Lower leg skin (tissue), 4 donors: ENCODE data around the gene SLC9A3. TPM values are rescaled to one million over a fixed set of nuclear protein-coding genes. Genes with fewer than 3 reads are reported as not detected.
"Not testable (repeated sequence)": the region's sequence is repeated elsewhere in the genome, so short reads cannot be mapped to it uniquely, and the experiment has no call there.

Source experiments
- DNase-seq, 2 donors: peaks; one replicate each; pipeline ENCODE4 v3.0.0-alpha.2; 2019; ENCODE audit warnings: low spot score in 2 of 2
- H3K4me3 ChIP-seq: fragments of 200-600 bp; sonication (generic); 2 replicates; pipeline ENCODE4 v1.5.1; 2017; ENCODE audit warnings: mild to moderate bottlenecking, low read depth; ENCODE audit not compliant: poor library complexity, severe bottlenecking
- POLR2A ChIP-seq, 2 donors: fragments of 450-650 bp; IDR thresholded peaks; one replicate each; pipeline ENCODE4 v1.6.1; 2016 to 2017; ENCODE audit warnings: antibody characterized with exemption in 2 of 2, mild to moderate bottlenecking in 1 of 2, moderate library complexity in 1 of 2
- WGBS, 2 donors: methylation state at CpG; one replicate each; pipeline ENCODE4 v1.1.5; 2018; 5-methylcytosine and 5-hydroxymethylcytosine counted together
- intact Hi-C: fragments of 100-400 bp; cut with DNase I; formaldehyde crosslinking; loops from one replicate; pipeline ENCODE4 v1.15.0; 2023; ENCODE audit warnings: low total_unique reads
- total RNA-seq, 4 donors: library from RNA; depleted of rRNA; stranded (reverse); fragments of >200 nt; gene quantifications; one replicate each; pipeline ENCODE4 v1.1.0, GENCODE V29; 2016
- TF ChIP-seq, protein P1 (sequence below), 3 donors: fragments of 450-650 bp; IDR thresholded peaks; one replicate each; pipeline ENCODE4 v1.5.1; 2016; ENCODE audit warnings: antibody characterized with exemption in 3 of 3, mild to moderate bottlenecking in 3 of 3, moderate library complexity in 2 of 3

The SLC9A3 gene
- total RNA-seq, 4 donors from 2014 or later: 4.8 to 7.1 (median 5.8) TPM

DNA sequence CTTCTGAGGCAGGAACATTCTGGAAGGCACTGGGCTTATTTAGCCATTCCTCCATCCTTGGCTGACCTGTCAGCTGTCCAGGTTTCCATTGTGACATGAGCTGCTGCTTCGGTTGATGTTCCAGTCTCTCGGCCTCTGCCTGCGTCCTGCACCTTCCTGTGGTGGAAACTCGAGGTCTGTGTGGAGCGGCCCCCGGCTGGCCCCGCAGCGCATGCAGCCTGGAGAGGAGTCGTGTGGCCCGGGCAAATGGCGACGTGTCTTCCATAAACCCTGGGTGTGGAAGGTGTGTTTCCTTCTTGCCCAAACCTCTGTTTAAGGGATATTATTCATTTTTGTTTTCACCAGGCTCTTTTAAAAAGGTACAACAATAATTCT lies 36.5 kb upstream of the SLC9A3 start:
- no peak overlapping the region for H3K4me3 ChIP-seq
- WGBS, 2 donors: 65 to 80% methylated on average over 12 of the region's 12 CpGs
- peak in 1 of 2 donors; percentile 67 for DNase-seq
- intact Hi-C loops: no loop called here
- TF ChIP-seq, protein P1, sequence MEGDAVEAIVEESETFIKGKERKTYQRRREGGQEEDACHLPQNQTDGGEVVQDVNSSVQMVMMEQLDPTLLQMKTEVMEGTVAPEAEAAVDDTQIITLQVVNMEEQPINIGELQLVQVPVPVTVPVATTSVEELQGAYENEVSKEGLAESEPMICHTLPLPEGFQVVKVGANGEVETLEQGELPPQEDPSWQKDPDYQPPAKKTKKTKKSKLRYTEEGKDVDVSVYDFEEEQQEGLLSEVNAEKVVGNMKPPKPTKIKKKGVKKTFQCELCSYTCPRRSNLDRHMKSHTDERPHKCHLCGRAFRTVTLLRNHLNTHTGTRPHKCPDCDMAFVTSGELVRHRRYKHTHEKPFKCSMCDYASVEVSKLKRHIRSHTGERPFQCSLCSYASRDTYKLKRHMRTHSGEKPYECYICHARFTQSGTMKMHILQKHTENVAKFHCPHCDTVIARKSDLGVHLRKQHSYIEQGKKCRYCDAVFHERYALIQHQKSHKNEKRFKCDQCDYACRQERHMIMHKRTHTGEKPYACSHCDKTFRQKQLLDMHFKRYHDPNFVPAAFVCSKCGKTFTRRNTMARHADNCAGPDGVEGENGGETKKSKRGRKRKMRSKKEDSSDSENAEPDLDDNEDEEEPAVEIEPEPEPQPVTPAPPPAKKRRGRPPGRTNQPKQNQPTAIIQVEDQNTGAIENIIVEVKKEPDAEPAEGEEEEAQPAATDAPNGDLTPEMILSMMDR (IDR thresholded peaks at IDR 0.05): no peak
- no peak for TF ChIP-seq POLR2A (IDR thresholded peaks at IDR 0.05)

DNA sequence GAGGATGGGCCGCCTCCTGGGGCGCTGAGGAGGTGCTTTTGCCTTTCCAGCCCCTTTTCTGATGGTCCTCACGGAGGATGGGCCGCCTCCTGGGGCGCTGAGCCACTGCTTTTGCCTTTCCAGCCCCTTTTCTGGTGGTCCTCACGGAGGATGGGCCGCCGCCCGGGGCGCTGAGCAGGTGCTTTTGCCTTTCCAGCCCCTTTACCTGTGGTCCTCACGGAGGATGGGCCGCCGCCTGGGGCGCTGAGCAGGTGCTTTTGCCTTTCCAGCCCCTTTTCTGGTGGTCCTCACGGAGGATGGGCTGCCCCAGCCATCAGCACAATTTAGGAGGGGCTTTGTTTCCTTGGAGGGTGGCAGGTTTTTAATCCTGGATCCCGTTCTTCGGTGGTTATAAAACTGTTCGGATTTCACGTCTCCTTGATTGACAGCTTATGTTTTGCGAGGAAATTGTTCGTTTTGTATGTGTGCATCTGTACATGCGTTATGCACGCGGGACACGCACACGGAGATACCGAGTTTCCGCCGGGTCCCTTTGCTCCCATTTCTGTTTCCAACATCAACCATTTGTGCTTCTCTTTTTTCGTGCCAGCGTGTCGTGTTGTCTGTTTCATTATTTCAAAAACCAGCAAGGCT lies 34.7 kb upstream of the SLC9A3 start:
- TF ChIP-seq POLR2A (IDR thresholded peaks at IDR 0.05): no peak
- TF ChIP-seq, protein P1 (IDR thresholded peaks at IDR 0.05): no peak
- no peak for DNase-seq
- intact Hi-C loops: no loop called here
- no peak overlapping the region for H3K4me3 ChIP-seq
- 82 to 84% methylated on average over 32 of the region's 32 CpGs for WGBS, 2 donors

DNA sequence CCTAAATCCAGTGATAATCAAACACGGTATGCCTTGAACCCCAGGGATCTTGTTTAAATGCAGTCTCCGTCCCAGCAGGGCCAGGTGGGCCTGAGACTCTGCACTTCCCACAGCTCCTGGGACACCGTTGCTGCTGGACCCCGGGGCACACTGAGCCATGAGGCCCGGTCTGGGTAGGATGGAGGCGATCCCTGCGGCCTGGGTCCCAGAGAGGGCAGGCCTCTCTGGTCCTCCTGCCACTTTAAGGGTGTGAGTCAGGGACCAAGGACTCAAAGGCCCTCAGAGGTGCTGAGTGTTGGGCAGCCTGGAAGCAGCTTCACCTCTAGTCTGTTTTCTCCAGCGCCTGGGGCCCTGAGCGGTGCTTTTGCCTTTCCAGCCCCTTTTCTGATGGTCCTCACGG lies 34.1 kb upstream of the SLC9A3 start:
- DNase-seq: peak in 1 of 2 donors; percentile 67
- intact Hi-C loops: no loop called here
- no peak for TF ChIP-seq POLR2A (IDR thresholded peaks at IDR 0.05)
- 84 to 91% methylated on average over 10 of the region's 10 CpGs for whole genome bisulfite sequencing, 2 donors
- H3K4me3 ChIP-seq: no peak overlapping the region

DNA sequence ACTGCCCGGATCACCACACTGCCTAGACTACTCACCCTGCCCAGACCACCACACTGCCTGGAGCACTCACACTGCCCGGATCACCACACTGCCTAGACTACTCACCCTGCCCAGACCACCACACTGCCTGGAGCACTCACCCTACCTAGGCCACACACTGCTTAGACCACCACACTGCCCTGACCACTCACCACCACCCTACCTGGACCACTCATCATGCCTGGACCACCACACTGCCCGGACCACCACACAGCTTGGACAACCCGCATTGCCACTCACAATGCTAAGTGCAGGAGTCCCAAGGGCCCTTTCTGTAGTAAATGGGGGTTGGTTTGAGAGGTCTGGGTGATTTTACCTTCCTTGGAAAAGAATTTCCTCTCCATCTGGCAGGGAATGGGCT lies 33.7 kb upstream of the SLC9A3 start:
- DNase-seq: peak in 1 of 2 donors; percentile 78
- H3K4me3 ChIP-seq, intact Hi-C loops: not testable (repeated sequence)
- WGBS, 2 donors: 93 to 96% methylated on average over 4 of the region's 4 CpGs

DNA sequence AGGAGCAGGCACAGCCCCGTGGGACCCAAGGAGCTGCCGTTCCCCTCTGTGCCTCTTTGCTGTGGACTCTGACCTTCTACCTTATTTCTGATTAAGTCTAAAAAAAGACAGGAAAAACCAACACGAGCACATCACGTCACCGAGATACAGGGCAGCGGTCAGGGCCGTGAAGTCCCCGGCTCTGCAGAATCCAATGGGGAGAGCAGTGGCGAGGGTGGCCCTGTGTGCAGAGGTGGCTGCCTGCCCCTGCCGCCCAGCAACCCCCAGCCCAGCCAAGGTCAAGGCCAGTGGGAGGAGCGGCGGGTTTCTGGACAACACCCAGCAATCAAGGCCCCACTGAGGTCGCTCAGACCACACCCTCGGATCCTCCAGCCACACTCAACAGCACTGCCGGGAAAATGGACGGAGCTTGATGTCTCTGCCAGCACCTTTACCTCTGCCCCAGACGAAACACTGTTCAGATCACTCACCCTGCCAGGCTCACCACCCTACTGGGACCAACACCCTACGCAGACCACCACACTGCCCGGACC lies 32.7 kb upstream of the SLC9A3 start:
- DNase-seq: peak in 1 of 2 donors; percentile 72

DNA sequence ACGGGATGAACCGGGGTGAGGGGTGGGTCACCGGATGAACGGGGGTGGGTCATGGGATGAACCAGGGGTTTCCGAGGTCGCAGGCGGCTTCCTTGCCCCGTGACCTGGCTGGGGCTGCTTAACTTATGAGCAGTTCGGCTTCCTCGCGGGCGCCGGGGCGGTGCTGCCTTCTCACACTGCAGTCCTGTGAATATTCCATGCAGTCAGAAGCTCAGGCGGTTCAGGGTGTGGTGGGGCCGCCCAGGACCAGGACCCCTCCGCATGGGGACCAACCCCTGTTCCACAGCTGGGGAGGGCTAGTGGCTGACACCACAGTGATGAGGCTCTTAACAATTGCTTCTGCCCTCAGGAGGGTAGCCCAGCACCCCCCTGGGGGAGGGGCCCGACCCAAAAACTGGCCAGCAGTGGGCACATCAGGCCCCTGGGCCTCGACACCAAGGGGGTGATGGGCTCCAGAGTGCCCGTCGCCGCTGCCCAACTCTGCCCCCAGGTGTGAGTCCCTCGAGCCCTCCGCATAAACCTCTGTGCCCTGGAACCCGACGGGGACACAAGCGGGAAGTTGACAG lies 30.9 kb upstream of the SLC9A3 start:
- intact Hi-C loops: no loop called here
- TF ChIP-seq, protein P1 (IDR thresholded peaks at IDR 0.05): no peak
- no peak for TF ChIP-seq POLR2A (IDR thresholded peaks at IDR 0.05)
- DNase-seq: peak in 1 of 2 donors; percentile 74
- no peak overlapping the region for H3K4me3 ChIP-seq
- 85 to 90% methylated on average over 26 to 27 of the region's 27 CpGs for WGBS, 2 donors

More for the DNA sequence above, 32.7 kb upstream of the SLC9A3 start:
- 77 to 82% methylated on average over 19 of the region's 19 CpGs for WGBS, 2 donors
- intact Hi-C loops: no loop called here
- no peak overlapping the region for H3K4me3 ChIP-seq
- TF ChIP-seq, protein P1 (IDR thresholded peaks at IDR 0.05): no peak
- TF ChIP-seq POLR2A (IDR thresholded peaks at IDR 0.05): no peak
